Testis (tissue), 5 donors: ENCODE results near the gene WIPF2. TPM values are rescaled to one million over a fixed set of nuclear protein-coding genes. Genes with fewer than 3 reads are reported as not detected.

ENCODE experiments used
- DNase-seq: peaks from one replicate; pipeline ENCODE4 v3.0.0-alpha.2; 2019
- H3K27ac ChIP-seq, 2 donors: fragments of 200-600 bp; sonication (generic); one replicate each; pipeline ENCODE4 v1.5.1; 2019
- H3K27me3 ChIP-seq: fragments of 200-600 bp; sonication (generic); one replicate; pipeline ENCODE4 v1.5.1; 2019
- H3K36me3 ChIP-seq: fragments of 200-600 bp; sonication (generic); one replicate; pipeline ENCODE4 v1.5.1; 2017; ENCODE audit warnings: low read depth; ENCODE audit errors: missing control alignments
- H3K4me1 ChIP-seq: fragments of 200-600 bp; sonication (generic); one replicate; pipeline ENCODE4 v1.5.1; 2019
- H3K4me3 ChIP-seq, 2 donors: fragments of 200-600 bp; sonication (generic); one replicate each; pipeline ENCODE4 v1.5.1; 2017 to 2019
- H3K9me3 ChIP-seq: fragments of 200-600 bp; sonication (generic); one replicate; pipeline ENCODE4 v1.5.1; 2017
- CTCF ChIP-seq, 3 experiments: fragments of 450-650 bp in 2 of 3; fragments of 200-600 bp in 1 of 3; sonication (generic) in 1 of 3; IDR thresholded peaks; one replicate each; pipeline ENCODE4 v1.5.1; 2016 to 2019; ENCODE audit warnings: antibody characterized with exemption in 3 of 3, mild to moderate bottlenecking in 2 of 3, moderate library complexity in 1 of 3
- POLR2A ChIP-seq: fragments of 450-650 bp; IDR thresholded peaks from one replicate; pipeline ENCODE4 v1.6.1; 2017; ENCODE audit warnings: antibody characterized with exemption, mild to moderate bottlenecking, moderate library complexity
- WGBS, 2 donors: methylation state at CpG; one replicate each; pipeline ENCODE4 v1.1.5; 2018; 5-methylcytosine and 5-hydroxymethylcytosine counted together
- intact Hi-C: fragments of 100-400 bp; cut with DNase I; formaldehyde crosslinking; loops from one replicate; pipeline ENCODE4 v1.15.1; 2023; ENCODE audit warnings: low total_unique reads
- long read RNA-seq, 2 donors: transcript quantifications; one replicate each; lab custom pipeline, GENCODE V29; 2026
- polyA plus RNA-seq: library from polyadenylated mRNA; stranded (reverse); fragments of 350-450 nt; fragmentation: Illumina TruSeq; extraction: RNeasy Lipid Tissue Mini Kit (QIAGEN cat#74804); gene quantifications from one replicate; pipeline ENCODE4 v1.2.3, GENCODE V29; 2014; ENCODE audit warnings: low read depth, low replicate concordance; ENCODE audit not compliant: insufficient read depth
- total RNA-seq, 2 donors: library from RNA; depleted of rRNA; stranded (reverse); fragments of >200 nt; gene quantifications; one replicate each; pipeline ENCODE4 v1.2.3, GENCODE V29; 2016

The WIPF2 gene
- total RNA-seq (10 to 100 TPM; 16.4 to 20.1 TPM), polyA plus RNA-seq (21.1 TPM)
- long read RNA-seq, donor 1, partial matches to known transcripts: 8 of 12 reads
- long read RNA-seq, donor 1, other reads (novel, unspliced or antisense): 0 of 12 reads
- long read RNA-seq, donor 2, full-length matches to known transcripts: 2 of 8 reads
- long read RNA-seq, donor 2, partial matches to known transcripts: 6 of 8 reads
- long read RNA-seq, donor 2, other reads (novel, unspliced or antisense): 0 of 8 reads

GRCh38 chr17:40218740-40219593 lies at the start of gene WIPF2:
TSS of gene WIPF2 (plus strand) at chr17:40219304. CDS start at chr17:40256460, 37,156 bp downstream.
- 1% methylated on average over 45 to 57 of the region's 59 CpGs for WGBS, 2 donors
- peak; percentile 96 for DNase-seq
- peak within 1 kb of the TSS; percentile 96 to 97 for H3K27ac ChIP-seq
- no peaks in the 10 kb centered on the region for H3K36me3 ChIP-seq
- intact Hi-C loops: no loop called here
- H3K4me3 ChIP-seq: peak within 1 kb of the TSS; percentile 80 to 91
- no peaks in the 10 kb centered on the region for H3K9me3 ChIP-seq
- TF ChIP-seq POLR2A: no peak
- peak; percentile 76 to 89 (median 87) for TF ChIP-seq CTCF (IDR thresholded peaks at IDR 0.05)
- peaks cover 4% of the 10 kb centered on the region for H3K4me1 ChIP-seq
- H3K27me3 ChIP-seq: no peaks in the 10 kb centered on the region

GRCh38 chr17:40170325-40170724 lies 48.8 kb upstream of the WIPF2 start:
- 89 to 90% methylated on average over 2 of the region's 2 CpGs for WGBS, 2 donors
- H3K4me1 ChIP-seq: no peaks in the 10 kb centered on the region
- H3K27ac ChIP-seq: no peak overlapping the region
- H3K36me3 ChIP-seq: peaks cover 4% of the 10 kb centered on the region
- no peak overlapping the region for H3K4me3 ChIP-seq
- intact Hi-C loops: loop anchor here (5.0 kb wide), 1 partner anchor 158 kb away; no protein-coding TSS in a partner anchor
- no peaks in the 10 kb centered on the region for H3K9me3 ChIP-seq
- no peak for DNase-seq
- TF ChIP-seq CTCF (IDR thresholded peaks at IDR 0.05) (no peak), POLR2A (no peak)
- no peaks in the 10 kb centered on the region for H3K27me3 ChIP-seq

- Histone ChIP-seq H3K27ac (no peak overlapping the region), H3K9me3 (no peaks in the 10 kb centered on the region), H3K27me3 (no peaks in the 10 kb centered on the region), H3K36me3 (peaks cover 4% of the 10 kb centered on the region), H3K4me3 (no peak overlapping the region), H3K4me1 (peaks cover under 1% of the 10 kb centered on the region)
- intact Hi-C loops: loop anchor here (5.0 kb wide), 1 partner anchor 159 kb away; no protein-coding TSS in a partner anchor
- 70 to 87% methylated on average over 1 of the region's 1 CpG for WGBS, 2 donors
- DNase-seq: no peak
- TF ChIP-seq POLR2A: no peak
- no peak for TF ChIP-seq CTCF (IDR thresholded peaks at IDR 0.05)
Observed at GRCh38 chr17:40171750-40172149, 47.4 kb upstream of the WIPF2 start.

- Histone ChIP-seq H3K27me3 (no peaks in the 10 kb centered on the region), H3K4me3 (no peak overlapping the region), H3K27ac (no peak overlapping the region), H3K9me3 (no peaks in the 10 kb centered on the region), H3K4me1 (peaks cover 11% of the 10 kb centered on the region), H3K36me3 (peaks cover 4% of the 10 kb centered on the region)
- 86 to 90% methylated on average over 4 of the region's 4 CpGs for WGBS, 2 donors
- intact Hi-C loops: loop anchor here (5.0 kb wide), 1 partner anchor 161 kb away; no protein-coding TSS in a partner anchor
- TF ChIP-seq CTCF (IDR thresholded peaks at IDR 0.05): no peak
- no peak for TF ChIP-seq POLR2A
- DNase-seq: no peak
Observed at GRCh38 chr17:40173091-40173777, 45.9 kb upstream of the WIPF2 start.
